Right atrium auricular region (tissue), 2 donors: ENCODE data around the gene AHI1. TPM values are rescaled to one million over a fixed set of nuclear protein-coding genes. Genes with fewer than 3 reads are reported as not detected.
A peak's percentile ranks its signal among the peaks of the same experiment; 100 is the strongest.

ENCODE experiments used
- DNase-seq: peaks from one replicate; pipeline ENCODE4 v3.0.0-alpha.2; 2019; ENCODE audit warnings: low spot score
- H3K27ac ChIP-seq, 2 donors: fragments of 200-600 bp; sonication (generic); 1 replicate in 1 of 2; 2 replicates in 1 of 2; pipeline ENCODE4 v1.5.1; 2016 to 2019
- H3K27me3 ChIP-seq, 2 donors: fragments of 200-600 bp; sonication (generic); one replicate each; pipeline versions ENCODE4 v1.5.1 to v1.6.0; 2017 to 2019
- H3K36me3 ChIP-seq: fragments of 200-600 bp; sonication (generic); one replicate; pipeline ENCODE4 v1.5.1; 2016
- H3K4me1 ChIP-seq, 2 donors: fragments of 200-600 bp; sonication (generic); one replicate each; pipeline versions ENCODE4 v1.5.1 to v1.6.0; 2017 to 2019
- H3K4me3 ChIP-seq, 2 donors: fragments of 200-600 bp; sonication (generic); 1 replicate in 1 of 2; 2 replicates in 1 of 2; pipeline ENCODE4 v1.5.1; 2017 to 2019; ENCODE audit warnings: mild to moderate bottlenecking in 1 of 2, moderate library complexity in 1 of 2
- H3K9me3 ChIP-seq, 2 donors: fragments of 200-600 bp; sonication (generic); one replicate each; pipeline ENCODE4 v1.5.1; 2019
- total RNA-seq, 2 donors: library from RNA; depleted of rRNA; stranded (reverse); fragments of >200 nt; gene quantifications; one replicate each; pipeline ENCODE4 v1.1.0, GENCODE V29; 2016
- TF ChIP-seq, protein P1 (sequence below), 2 donors: fragments of 200-600 bp; sonication (generic); IDR thresholded peaks; one replicate each; pipeline ENCODE4 v1.5.1; 2019; ENCODE audit warnings: antibody characterized with exemption in 2 of 2

AHI1 gene
- total RNA-seq, 2 donors from 2014 or later, result 8.5 to 10.2 TPM

DNA sequence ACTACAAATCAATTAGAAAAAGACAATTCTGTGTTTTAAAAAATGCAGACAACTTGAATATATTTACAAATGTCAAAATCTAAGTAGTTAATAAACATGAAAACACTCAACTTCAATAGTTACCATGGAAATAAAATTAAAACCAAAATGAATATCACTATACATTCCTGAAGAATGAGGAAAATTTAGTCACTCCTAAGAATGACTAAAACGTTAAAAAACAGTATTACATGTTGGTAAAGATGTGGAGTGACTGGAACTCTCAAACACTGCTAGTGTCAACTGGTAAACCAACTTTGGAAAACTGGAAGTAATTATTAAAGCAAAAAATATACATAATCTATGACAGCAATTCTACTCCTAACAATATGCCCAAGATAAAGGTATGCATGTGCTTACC, 36.3 kb downstream of the AHI1 start:
- Histone ChIP-seq H3K27ac (no peak overlapping the region), H3K4me3 (no peak overlapping the region), H3K36me3 (peaks cover 29% of the 10 kb centered on the region), H3K27me3 (no peaks in the 10 kb centered on the region), H3K9me3 (no peaks in the 10 kb centered on the region), H3K4me1 (peaks cover 0 to 8% of the 10 kb centered on the region in 2 donors)
- TF ChIP-seq, protein P1, sequence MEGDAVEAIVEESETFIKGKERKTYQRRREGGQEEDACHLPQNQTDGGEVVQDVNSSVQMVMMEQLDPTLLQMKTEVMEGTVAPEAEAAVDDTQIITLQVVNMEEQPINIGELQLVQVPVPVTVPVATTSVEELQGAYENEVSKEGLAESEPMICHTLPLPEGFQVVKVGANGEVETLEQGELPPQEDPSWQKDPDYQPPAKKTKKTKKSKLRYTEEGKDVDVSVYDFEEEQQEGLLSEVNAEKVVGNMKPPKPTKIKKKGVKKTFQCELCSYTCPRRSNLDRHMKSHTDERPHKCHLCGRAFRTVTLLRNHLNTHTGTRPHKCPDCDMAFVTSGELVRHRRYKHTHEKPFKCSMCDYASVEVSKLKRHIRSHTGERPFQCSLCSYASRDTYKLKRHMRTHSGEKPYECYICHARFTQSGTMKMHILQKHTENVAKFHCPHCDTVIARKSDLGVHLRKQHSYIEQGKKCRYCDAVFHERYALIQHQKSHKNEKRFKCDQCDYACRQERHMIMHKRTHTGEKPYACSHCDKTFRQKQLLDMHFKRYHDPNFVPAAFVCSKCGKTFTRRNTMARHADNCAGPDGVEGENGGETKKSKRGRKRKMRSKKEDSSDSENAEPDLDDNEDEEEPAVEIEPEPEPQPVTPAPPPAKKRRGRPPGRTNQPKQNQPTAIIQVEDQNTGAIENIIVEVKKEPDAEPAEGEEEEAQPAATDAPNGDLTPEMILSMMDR (IDR thresholded peaks at IDR 0.05), result no peak
- DNase-seq, result no peak

DNA sequence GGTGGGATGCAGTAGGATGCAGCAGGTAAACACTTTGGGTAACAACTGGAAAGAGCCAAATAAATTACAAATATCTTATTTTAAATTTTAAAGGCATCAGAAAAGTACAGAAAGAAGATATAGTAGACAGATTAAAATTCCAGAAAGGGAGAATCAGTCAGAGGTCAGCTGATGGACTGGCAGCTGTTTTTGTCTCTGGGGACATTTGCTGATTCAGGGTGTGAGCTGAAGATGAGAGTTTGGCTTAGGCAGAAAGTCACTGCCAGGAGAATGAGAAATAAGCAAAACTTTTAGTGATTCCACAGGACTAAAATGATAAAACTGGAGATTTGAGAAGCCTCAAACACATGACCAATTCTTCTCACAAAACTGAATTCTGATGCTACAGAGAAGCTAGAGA, 39.5 kb downstream of the AHI1 start:
- H3K36me3 ChIP-seq, result peaks cover 14% of the 10 kb centered on the region
- H3K9me3 ChIP-seq, result no peaks in the 10 kb centered on the region
- TF ChIP-seq, protein P1 (IDR thresholded peaks at IDR 0.05), result no peak
- no peaks in the 10 kb centered on the region for H3K27me3 ChIP-seq
- H3K4me1 ChIP-seq, result peaks cover 0 to 8% of the 10 kb centered on the region in 2 donors
- DNase-seq, result no peak
- no peak overlapping the region for H3K27ac ChIP-seq
- no peak overlapping the region for H3K4me3 ChIP-seq

DNA sequence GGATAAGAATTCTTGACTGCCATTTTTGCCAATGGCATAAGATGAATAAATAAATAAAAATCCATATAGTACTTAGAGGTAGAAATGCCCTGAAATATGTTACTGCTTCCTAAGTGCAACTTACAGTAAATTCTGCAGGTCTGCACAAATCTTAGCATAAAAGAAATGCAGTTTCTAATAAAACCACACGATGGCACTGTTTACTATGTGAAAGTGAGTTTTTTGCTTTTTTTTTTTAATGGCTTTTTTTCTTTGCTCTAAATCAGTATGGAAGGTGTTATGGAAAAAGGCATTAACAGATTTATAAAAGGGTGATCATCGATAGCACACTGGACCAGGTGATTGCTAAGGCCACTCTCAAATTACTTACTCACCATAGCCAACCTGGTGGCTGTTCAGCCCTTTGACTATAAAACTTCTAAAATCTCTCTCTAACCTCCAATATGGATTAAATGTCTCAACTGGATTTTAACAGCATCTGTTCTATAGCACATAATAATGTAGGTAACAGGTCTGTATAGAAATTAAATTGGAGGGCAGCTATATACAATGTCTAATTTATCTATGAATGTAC, 45.8 kb downstream of the AHI1 start:
- DNase-seq, result no peak
- Histone ChIP-seq H3K27ac (no peak overlapping the region), H3K4me3 (no peak overlapping the region), H3K27me3 (no peaks in the 10 kb centered on the region), H3K36me3 (peaks cover 13% of the 10 kb centered on the region), H3K9me3 (no peaks in the 10 kb centered on the region), H3K4me1 (no peaks in the 10 kb centered on the region)
- TF ChIP-seq, protein P1 (IDR thresholded peaks at IDR 0.05), result peak; percentile 64 to 79

DNA sequence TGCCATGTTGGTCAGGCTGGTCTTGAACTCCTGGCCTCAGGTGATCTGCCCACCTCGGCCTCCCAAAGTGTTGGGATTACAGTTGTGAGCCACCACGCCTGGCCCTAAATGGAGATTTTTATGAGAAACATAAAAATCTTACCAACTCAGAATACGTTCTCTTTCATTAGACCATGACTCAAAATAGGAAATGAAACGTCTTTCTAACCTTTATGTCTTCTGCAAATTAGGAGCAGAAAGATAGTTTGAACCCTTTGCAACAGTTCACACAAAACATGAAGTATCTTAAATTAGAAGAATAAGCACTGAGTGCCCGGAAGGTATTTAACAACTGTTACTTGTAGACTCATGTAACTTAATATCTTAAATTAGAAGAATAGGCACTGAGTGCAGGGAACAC, 48.3 kb downstream of the AHI1 start:
- H3K9me3 ChIP-seq, result no peaks in the 10 kb centered on the region
- no peaks in the 10 kb centered on the region for H3K27me3 ChIP-seq
- H3K4me3 ChIP-seq, result no peak overlapping the region
- peaks cover 13% of the 10 kb centered on the region for H3K36me3 ChIP-seq
- TF ChIP-seq, protein P1 (IDR thresholded peaks at IDR 0.05), result no peak
- no peak for DNase-seq
- no peak overlapping the region for H3K27ac ChIP-seq
- H3K4me1 ChIP-seq, result no peaks in the 10 kb centered on the region

DNA sequence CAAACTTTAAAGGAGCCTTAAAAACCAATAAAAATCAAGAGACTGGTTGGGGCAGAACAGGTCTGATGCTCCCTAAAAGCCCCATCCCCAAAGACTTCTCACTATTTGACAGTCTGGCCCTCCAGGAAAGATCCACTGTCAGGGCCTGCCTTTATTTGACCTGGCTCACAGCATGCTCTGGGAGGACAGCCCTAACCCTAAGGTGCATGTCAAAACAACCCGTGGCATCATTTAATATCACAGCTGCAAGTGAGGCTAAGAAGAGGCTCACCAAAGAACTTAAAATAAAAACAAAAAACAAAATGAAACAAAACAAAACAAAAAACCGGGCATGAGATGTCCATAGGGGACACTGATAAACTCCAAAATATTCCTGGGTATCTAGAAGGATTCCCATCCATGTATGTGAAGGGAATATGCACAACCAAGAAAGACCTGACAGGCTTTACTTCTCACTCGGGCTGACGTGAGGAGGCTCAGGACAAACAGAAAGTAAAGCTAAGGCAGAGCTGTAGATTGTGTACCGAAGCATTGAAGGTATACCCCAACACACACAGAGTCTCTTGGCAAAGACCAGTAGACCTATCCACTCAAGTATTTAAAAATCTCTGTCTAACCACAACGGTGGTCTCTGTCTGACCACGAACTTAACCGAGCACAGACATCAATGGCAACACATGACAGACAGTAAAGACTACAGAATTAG, 57.3 kb downstream of the AHI1 start:
- H3K27ac ChIP-seq, result no peak overlapping the region

More for the DNA sequence above, 57.3 kb downstream of the AHI1 start:
- H3K4me3 ChIP-seq, result no peak overlapping the region
- no peak for DNase-seq
- H3K4me1 ChIP-seq, result no peaks in the 10 kb centered on the region
- H3K27me3 ChIP-seq, result no peaks in the 10 kb centered on the region
- H3K36me3 ChIP-seq, result peaks cover 16% of the 10 kb centered on the region
- TF ChIP-seq, protein P1 (IDR thresholded peaks at IDR 0.05), result no peak
- no peaks in the 10 kb centered on the region for H3K9me3 ChIP-seq
